Measurements from ENCODE around the gene DCST1. TPM values are rescaled to one million over a fixed set of nuclear protein-coding genes. Genes with fewer than 3 reads are reported as not detected.

The DCST1 gene
- total RNA-seq, 1 experiment from 2014 or later: 0.32 TPM

DNA sequence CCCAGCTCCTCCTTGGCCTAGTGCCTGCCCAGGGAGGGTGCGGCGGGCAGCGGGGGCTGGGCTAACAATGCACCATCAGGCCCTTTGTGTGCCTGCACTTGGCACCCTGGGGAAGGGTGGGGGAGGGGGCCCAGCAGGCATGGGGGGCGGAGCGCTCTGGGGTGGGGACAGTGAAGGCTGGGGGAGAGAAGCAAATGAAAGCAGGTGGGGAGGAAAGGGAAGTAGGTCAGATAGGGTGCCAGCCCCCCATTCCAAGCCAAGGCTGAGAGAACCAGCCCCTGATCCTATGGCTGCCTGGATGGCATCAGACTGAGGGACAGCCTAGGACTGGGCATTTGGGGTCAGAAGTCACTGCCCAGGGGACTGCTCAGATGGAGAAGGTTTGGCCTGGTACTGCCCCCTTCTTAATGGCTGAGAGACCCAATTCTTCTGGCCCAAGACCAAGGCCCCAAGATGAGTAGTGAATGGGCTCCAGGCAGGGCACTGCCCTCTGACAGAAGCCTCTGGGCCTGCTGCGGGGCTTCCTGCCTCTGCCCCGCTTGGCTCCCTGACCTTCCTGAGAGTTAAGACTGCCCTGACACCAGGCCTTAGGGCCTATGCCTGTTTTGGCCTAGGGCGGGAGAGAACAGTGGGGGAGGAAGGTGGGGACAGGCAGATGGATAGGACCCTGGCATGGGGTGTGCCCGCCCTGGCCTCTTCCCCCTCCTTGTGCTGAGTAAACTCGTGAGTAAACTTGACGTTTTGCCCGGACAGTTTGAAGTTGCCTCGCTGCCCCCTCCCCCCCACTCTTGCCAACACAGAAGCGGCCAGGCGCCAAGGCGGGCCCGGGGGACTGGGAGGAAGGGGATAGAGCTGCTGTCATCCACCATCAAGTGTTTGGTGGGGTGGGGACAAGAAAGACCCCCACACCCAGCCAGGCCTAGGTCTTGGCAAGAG, 28.3 kb upstream of the DCST1 start:
- DNase-seq (ENCODE audit: low read depth, low spot score): no peak
- peaks cover 73% of the 10 kb centered on the region for H3K79me2 ChIP-seq (ENCODE audit: insufficient read depth, low read length)
- no peaks in the 10 kb centered on the region for H3K9me3 ChIP-seq (ENCODE audit: control insufficient read depth in 1 of 2, insufficient read depth in 1 of 2, low read depth in 1 of 2, low read length in 2 of 2)
- CTCF ChIA-PET: interaction anchor here (2.3 kb wide), 1 partner anchor 46 kb away, joined by 7 read pairs; the partner anchor contains the start of gene ADAM15
- peaks cover 11 to 66% of the 10 kb centered on the region in 2 experiments for H3K4me1 ChIP-seq (ENCODE audit: control insufficient read depth in 1 of 2, insufficient read depth in 2 of 2, low read length in 2 of 2)
- POLR2A ChIA-PET: interaction anchor here (1.0 to 1.5 kb wide), 2 partner anchors 12 to 33 kb away, joined by 3 to 6 read pairs; no protein-coding TSS in a partner anchor
- TF ChIP-seq SIN3A (IDR thresholded peaks at IDR 0.05; ENCODE audit: low read depth) (no peak), JUND (IDR thresholded peaks at IDR 0.05) (no peak), ZFX (IDR thresholded peaks at IDR 0.05) (no peak), CBX3 (IDR thresholded peaks at IDR 0.05; ENCODE audit: low read depth) (no peak), FOSL1 (IDR thresholded peaks at IDR 0.05; ENCODE audit: low read depth) (no peak), RAD21 (IDR thresholded peaks at IDR 0.05; ENCODE audit: low read depth) (no peak), YY1 (IDR thresholded peaks at IDR 0.05; ENCODE audit: extremely low read depth, insufficient replicate concordance, low read depth, low read length) (no peak), ZNF274 (IDR thresholded peaks at IDR 0.05; ENCODE audit: low read depth, low read length) (no peak), TCF7L2 (IDR thresholded peaks at IDR 0.05; ENCODE audit: borderline replicate concordance, extremely low read depth, insufficient read depth, insufficient read length) (no peak), POLR2AphosphoS5 (IDR thresholded peaks at IDR 0.05; ENCODE audit: low read depth, low read length) (no peak), SRF (IDR thresholded peaks at IDR 0.05; ENCODE audit: low read depth) (no peak)
- TF ChIP-seq, protein P1, sequence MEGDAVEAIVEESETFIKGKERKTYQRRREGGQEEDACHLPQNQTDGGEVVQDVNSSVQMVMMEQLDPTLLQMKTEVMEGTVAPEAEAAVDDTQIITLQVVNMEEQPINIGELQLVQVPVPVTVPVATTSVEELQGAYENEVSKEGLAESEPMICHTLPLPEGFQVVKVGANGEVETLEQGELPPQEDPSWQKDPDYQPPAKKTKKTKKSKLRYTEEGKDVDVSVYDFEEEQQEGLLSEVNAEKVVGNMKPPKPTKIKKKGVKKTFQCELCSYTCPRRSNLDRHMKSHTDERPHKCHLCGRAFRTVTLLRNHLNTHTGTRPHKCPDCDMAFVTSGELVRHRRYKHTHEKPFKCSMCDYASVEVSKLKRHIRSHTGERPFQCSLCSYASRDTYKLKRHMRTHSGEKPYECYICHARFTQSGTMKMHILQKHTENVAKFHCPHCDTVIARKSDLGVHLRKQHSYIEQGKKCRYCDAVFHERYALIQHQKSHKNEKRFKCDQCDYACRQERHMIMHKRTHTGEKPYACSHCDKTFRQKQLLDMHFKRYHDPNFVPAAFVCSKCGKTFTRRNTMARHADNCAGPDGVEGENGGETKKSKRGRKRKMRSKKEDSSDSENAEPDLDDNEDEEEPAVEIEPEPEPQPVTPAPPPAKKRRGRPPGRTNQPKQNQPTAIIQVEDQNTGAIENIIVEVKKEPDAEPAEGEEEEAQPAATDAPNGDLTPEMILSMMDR (IDR thresholded peaks at IDR 0.05 in 2 of 3, conservative IDR thresholded peaks at IDR 0.05 in 1 of 3; ENCODE audit: borderline replicate concordance in 1 of 3, insufficient read depth in 1 of 3, low read depth in 2 of 3, low read length in 2 of 3): no peak
- TF ChIP-seq, protein P2, sequence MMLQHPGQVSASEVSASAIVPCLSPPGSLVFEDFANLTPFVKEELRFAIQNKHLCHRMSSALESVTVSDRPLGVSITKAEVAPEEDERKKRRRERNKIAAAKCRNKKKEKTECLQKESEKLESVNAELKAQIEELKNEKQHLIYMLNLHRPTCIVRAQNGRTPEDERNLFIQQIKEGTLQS (IDR thresholded peaks at IDR 0.05): no peak
- TF ChIP-seq, protein P3, sequence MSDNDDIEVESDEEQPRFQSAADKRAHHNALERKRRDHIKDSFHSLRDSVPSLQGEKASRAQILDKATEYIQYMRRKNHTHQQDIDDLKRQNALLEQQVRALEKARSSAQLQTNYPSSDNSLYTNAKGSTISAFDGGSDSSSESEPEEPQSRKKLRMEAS (IDR thresholded peaks at IDR 0.05): no peak
- H4K20me1 ChIP-seq (ENCODE audit: insufficient read depth): no peaks in the 10 kb centered on the region
- no peak for ATAC-seq
- no peaks in the 10 kb centered on the region for H3K9me2 ChIP-seq (ENCODE audit: insufficient read depth)
- peak overlapping the region in 1 of 2 experiments; percentile 98; a peak in 2 of 4 replicates for H3K4me3 ChIP-seq (replicated peaks in 1 of 2; ENCODE audit: low read depth in 1 of 2, low read length in 2 of 2)
- RAD21 ChIA-PET (ENCODE audit: low non-redundant PET in 1 of 2, low total read pairs in 2 of 2, uncharacterized antibody in 2 of 2, unreplicated experiment in 2 of 2): no interaction called here
- H3K36me3 ChIP-seq (ENCODE audit: control insufficient read depth in 1 of 2, insufficient read depth in 2 of 2, low read length in 2 of 2): peaks cover 0 to 2% of the 10 kb centered on the region in 2 experiments; a peak in 2 of 4 replicates
- BruUV-seq (replicated peaks): no TSS peak
- peak overlapping the region; percentile 93 for H3K9ac ChIP-seq (ENCODE audit: low read length)
- H3K4me2 ChIP-seq (ENCODE audit: low read length): peak overlapping the region; percentile 80
- intact Hi-C loops (cut with micrococcal nuclease): no loop called here
- no peak overlapping the region for H2AFZ ChIP-seq (ENCODE audit: low read depth, low read length, poor library complexity, severe bottlenecking)
- H3K27ac ChIP-seq (ENCODE audit: low read depth, low read length): peak overlapping the region; percentile 97; the same call in 1 of the 2 replicates
- no peaks in the 10 kb centered on the region for H3K27me3 ChIP-seq (ENCODE audit: insufficient read depth, low read length)
